ENCODE results near the gene TMEM54.
A peak's percentile ranks its signal among the peaks of the same experiment; 100 is the strongest.

TMEM54 gene

GRCh38 chr1:32944180-32944579, 43.0 kb upstream of the TMEM54 start:
- H3K4me3 ChIP-seq (ENCODE audit: low read depth, low read length): no peak overlapping the region
- TF ChIP-seq, protein P1, sequence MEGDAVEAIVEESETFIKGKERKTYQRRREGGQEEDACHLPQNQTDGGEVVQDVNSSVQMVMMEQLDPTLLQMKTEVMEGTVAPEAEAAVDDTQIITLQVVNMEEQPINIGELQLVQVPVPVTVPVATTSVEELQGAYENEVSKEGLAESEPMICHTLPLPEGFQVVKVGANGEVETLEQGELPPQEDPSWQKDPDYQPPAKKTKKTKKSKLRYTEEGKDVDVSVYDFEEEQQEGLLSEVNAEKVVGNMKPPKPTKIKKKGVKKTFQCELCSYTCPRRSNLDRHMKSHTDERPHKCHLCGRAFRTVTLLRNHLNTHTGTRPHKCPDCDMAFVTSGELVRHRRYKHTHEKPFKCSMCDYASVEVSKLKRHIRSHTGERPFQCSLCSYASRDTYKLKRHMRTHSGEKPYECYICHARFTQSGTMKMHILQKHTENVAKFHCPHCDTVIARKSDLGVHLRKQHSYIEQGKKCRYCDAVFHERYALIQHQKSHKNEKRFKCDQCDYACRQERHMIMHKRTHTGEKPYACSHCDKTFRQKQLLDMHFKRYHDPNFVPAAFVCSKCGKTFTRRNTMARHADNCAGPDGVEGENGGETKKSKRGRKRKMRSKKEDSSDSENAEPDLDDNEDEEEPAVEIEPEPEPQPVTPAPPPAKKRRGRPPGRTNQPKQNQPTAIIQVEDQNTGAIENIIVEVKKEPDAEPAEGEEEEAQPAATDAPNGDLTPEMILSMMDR (conservative IDR thresholded peaks at IDR 0.05; ENCODE audit: low read depth, low read length): no peak
- no peak for DNase-seq (ENCODE audit: low read depth)

GRCh38 chr1:32939655-32940371, 38.6 kb upstream of the TMEM54 start:
- TF ChIP-seq, protein P1 (conservative IDR thresholded peaks at IDR 0.05; ENCODE audit: low read depth, low read length): no peak
- peak; percentile 90 for DNase-seq (ENCODE audit: low read depth)
- H3K4me3 ChIP-seq (ENCODE audit: low read depth, low read length): no peak overlapping the region

GRCh38 chr1:32937061-32937460, 35.9 kb upstream of the TMEM54 start:
- TF ChIP-seq, protein P1 (conservative IDR thresholded peaks at IDR 0.05; ENCODE audit: low read depth, low read length): no peak
- no peak overlapping the region for H3K4me3 ChIP-seq (ENCODE audit: low read depth, low read length)
- DNase-seq (ENCODE audit: low read depth): no peak

DNA sequence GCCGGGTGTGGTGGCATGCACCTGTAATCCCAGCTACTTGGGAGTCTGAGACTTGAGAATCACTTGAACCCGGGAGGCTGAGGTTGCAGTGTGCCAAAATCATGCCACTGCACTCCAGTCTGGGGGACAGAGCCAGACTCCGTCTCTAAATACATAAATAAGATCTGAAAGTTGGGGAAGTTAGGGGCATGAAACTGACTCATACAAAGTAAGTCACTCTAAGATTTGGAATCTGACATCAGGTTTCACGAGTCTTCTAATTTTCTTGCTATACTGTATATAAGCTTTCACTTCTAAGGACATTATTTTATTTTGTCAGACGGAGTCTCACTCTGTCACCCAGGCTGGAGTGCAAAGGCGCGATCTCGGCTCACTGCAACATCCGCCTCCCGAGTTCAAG, 33.3 kb upstream of the TMEM54 start:
- DNase-seq (ENCODE audit: low read depth): no peak
- TF ChIP-seq, protein P1 (conservative IDR thresholded peaks at IDR 0.05; ENCODE audit: low read depth, low read length): no peak
- H3K4me3 ChIP-seq (ENCODE audit: low read depth, low read length): no peak overlapping the region

DNA sequence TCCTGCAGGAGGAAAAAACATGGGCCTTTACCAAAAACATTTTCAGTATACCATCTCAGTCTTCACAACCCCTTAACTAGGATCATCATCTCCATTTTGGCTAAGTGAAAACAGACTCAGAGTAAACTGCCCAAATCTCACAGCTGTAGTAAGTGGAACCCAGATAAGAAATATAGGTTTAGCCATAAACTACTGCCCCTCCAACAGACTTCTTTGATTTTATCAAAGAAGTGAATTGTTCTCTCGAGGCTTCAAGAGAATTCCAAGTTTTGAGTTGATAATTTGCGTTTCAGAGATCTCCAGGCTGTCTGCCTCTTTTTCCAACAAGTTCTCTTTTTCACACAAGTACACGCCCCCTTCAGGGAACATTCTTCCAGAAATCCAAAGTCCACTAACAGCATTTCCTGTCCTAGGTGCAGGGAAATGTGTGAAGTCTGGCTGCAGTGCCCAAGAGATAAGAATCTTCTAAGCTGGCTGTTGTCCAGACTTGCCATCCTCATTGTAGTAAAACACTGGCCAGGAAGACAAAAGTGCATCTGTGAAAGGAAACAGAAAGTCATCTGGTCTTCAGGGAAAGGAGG, 32.6 kb upstream of the TMEM54 start:
- TF ChIP-seq, protein P1 (conservative IDR thresholded peaks at IDR 0.05; ENCODE audit: low read depth, low read length): peak; percentile 10
- DNase-seq (ENCODE audit: low read depth): peak; percentile 41
- no peak overlapping the region for H3K4me3 ChIP-seq (ENCODE audit: low read depth, low read length)

GRCh38 chr1:32931760-32932159, 30.6 kb upstream of the TMEM54 start:
- TF ChIP-seq, protein P1 (conservative IDR thresholded peaks at IDR 0.05; ENCODE audit: low read depth, low read length): no peak
- DNase-seq (ENCODE audit: low read depth): no peak

GRCh38 chr1:32929366-32929765, 28.2 kb upstream of the TMEM54 start:
- TF ChIP-seq, protein P1 (conservative IDR thresholded peaks at IDR 0.05; ENCODE audit: low read depth, low read length): no peak
- no peak for DNase-seq (ENCODE audit: low read depth)
- H3K4me3 ChIP-seq (ENCODE audit: low read depth, low read length): no peak overlapping the region

More at GRCh38 chr1:32931760-32932159, 30.6 kb upstream of the TMEM54 start:
- H3K4me3 ChIP-seq (ENCODE audit: low read depth, low read length): no peak overlapping the region

All from choroid plexus epithelial cell (primary cell).